Measurements from ENCODE around the gene FIGN.

Gene FIGN

GRCh38 chr2:163733301-163733938, 2.4 kb downstream of the FIGN start:
- no peak for TF ChIP-seq CTCF (conservative IDR thresholded peaks at IDR 0.05; ENCODE audit: low read depth, low read length)
- H3K4me1 ChIP-seq (ENCODE audit: low read depth, poor library complexity, severe bottlenecking), result peaks cover 6% of the 10 kb centered on the region
- no peaks in the 10 kb centered on the region for H3K27me3 ChIP-seq (ENCODE audit: insufficient read depth, low read depth)
- no peak overlapping the region for H2AFZ ChIP-seq (ENCODE audit: low read depth)
- no peak overlapping the region for H3K4me2 ChIP-seq
- H3K36me3 ChIP-seq (ENCODE audit: insufficient read depth), result no peaks in the 10 kb centered on the region
- no peak overlapping the region for H3K9ac ChIP-seq
- no peaks in the 10 kb centered on the region for H3K79me2 ChIP-seq (ENCODE audit: insufficient read depth, low read depth)
- H4K20me1 ChIP-seq (ENCODE audit: insufficient read depth), result no peaks in the 10 kb centered on the region
- no peak overlapping the region for H3K4me3 ChIP-seq (IDR thresholded peaks at IDR 0.05; ENCODE audit: insufficient read depth, low read depth, low read length)
- H3K27ac ChIP-seq, result no peak overlapping the region

- no peak overlapping the region for H3K4me2 ChIP-seq
- H3K27me3 ChIP-seq (ENCODE audit: insufficient read depth, low read depth), result no peaks in the 10 kb centered on the region
- no peaks in the 10 kb centered on the region for H3K36me3 ChIP-seq (ENCODE audit: insufficient read depth)
- no peak overlapping the region for H3K27ac ChIP-seq
- H3K79me2 ChIP-seq (ENCODE audit: insufficient read depth, low read depth), result no peaks in the 10 kb centered on the region
- TF ChIP-seq CTCF (conservative IDR thresholded peaks at IDR 0.05; ENCODE audit: low read depth, low read length), result no peak
- no peak overlapping the region for H2AFZ ChIP-seq (ENCODE audit: low read depth)
- H3K9ac ChIP-seq, result no peak overlapping the region
- H3K4me3 ChIP-seq (IDR thresholded peaks at IDR 0.05; ENCODE audit: insufficient read depth, low read depth, low read length), result no peak overlapping the region
- H3K4me1 ChIP-seq (ENCODE audit: low read depth, poor library complexity, severe bottlenecking), result peaks cover 6% of the 10 kb centered on the region
- no peaks in the 10 kb centered on the region for H4K20me1 ChIP-seq (ENCODE audit: insufficient read depth)
Measured at GRCh38 chr2:163732727-163733126, 3.1 kb downstream of the FIGN start.

GRCh38 chr2:163731735-163732134, 4.1 kb downstream of the FIGN start:
- no peak overlapping the region for H3K27ac ChIP-seq
- H4K20me1 ChIP-seq (ENCODE audit: insufficient read depth), result no peaks in the 10 kb centered on the region
- H3K4me3 ChIP-seq (IDR thresholded peaks at IDR 0.05; ENCODE audit: insufficient read depth, low read depth, low read length), result no peak overlapping the region
- no peak overlapping the region for H3K9ac ChIP-seq
- peaks cover 6% of the 10 kb centered on the region for H3K4me1 ChIP-seq (ENCODE audit: low read depth, poor library complexity, severe bottlenecking)
- no peak for TF ChIP-seq CTCF (conservative IDR thresholded peaks at IDR 0.05; ENCODE audit: low read depth, low read length)
- no peaks in the 10 kb centered on the region for H3K36me3 ChIP-seq (ENCODE audit: insufficient read depth)
- H3K79me2 ChIP-seq (ENCODE audit: insufficient read depth, low read depth), result no peaks in the 10 kb centered on the region
- no peak overlapping the region for H2AFZ ChIP-seq (ENCODE audit: low read depth)
- H3K27me3 ChIP-seq (ENCODE audit: insufficient read depth, low read depth), result no peaks in the 10 kb centered on the region
- H3K4me2 ChIP-seq, result no peak overlapping the region

- Histone ChIP-seq H3K4me1 (ENCODE audit: low read depth, poor library complexity, severe bottlenecking) (peaks cover 6% of the 10 kb centered on the region), H4K20me1 (ENCODE audit: insufficient read depth) (no peaks in the 10 kb centered on the region), H3K27me3 (ENCODE audit: insufficient read depth, low read depth) (no peaks in the 10 kb centered on the region), H2AFZ (ENCODE audit: low read depth) (no peak overlapping the region), H3K9ac (no peak overlapping the region), H3K4me3 (IDR thresholded peaks at IDR 0.05; ENCODE audit: insufficient read depth, low read depth, low read length) (no peak overlapping the region), H3K79me2 (ENCODE audit: insufficient read depth, low read depth) (no peaks in the 10 kb centered on the region), H3K4me2 (no peak overlapping the region), H3K27ac (no peak overlapping the region), H3K36me3 (ENCODE audit: insufficient read depth) (no peaks in the 10 kb centered on the region)
- TF ChIP-seq CTCF (conservative IDR thresholded peaks at IDR 0.05; ENCODE audit: low read depth, low read length), result no peak
Measured at GRCh38 chr2:163730556-163730955, 5.3 kb downstream of the FIGN start.
